ENCODE data around the gene TWIST2. TPM values are rescaled to one million over a fixed set of nuclear protein-coding genes. Genes with fewer than 3 reads are reported as not detected.
A peak's percentile ranks its signal among the peaks of the same experiment; 100 is the strongest.

The TWIST2 gene
- total RNA-seq, 1 experiment from 2014 or later, result 7.1 TPM

GRCh38 chr2:238912916-238913875, 65.3 kb downstream of the TWIST2 start:
- DNase-seq, result peak; percentile 46
- no peaks in the 10 kb centered on the region for H3K27me3 ChIP-seq (ENCODE audit: control insufficient read depth, insufficient read depth, low read length)

GRCh38 chr2:238913931-238914647, 66.2 kb downstream of the TWIST2 start:
- H3K36me3 ChIP-seq (replicated peaks; ENCODE audit: control insufficient read depth, insufficient read depth, low read length), result no peaks in the 10 kb centered on the region
- DNase-seq, result no peak
- H3K27me3 ChIP-seq (ENCODE audit: control insufficient read depth, insufficient read depth, low read length), result no peaks in the 10 kb centered on the region
- H3K4me3 ChIP-seq (ENCODE audit: insufficient read depth, low read depth, low read length), result no peak overlapping the region

More at GRCh38 chr2:238912916-238913875, 65.3 kb downstream of the TWIST2 start:
- Histone ChIP-seq H3K4me3 (ENCODE audit: insufficient read depth, low read depth, low read length) (no peak overlapping the region), H3K36me3 (replicated peaks; ENCODE audit: control insufficient read depth, insufficient read depth, low read length) (no peaks in the 10 kb centered on the region)

GRCh38 chr2:238914648-238915015, 66.7 kb downstream of the TWIST2 start:
- H3K27me3 ChIP-seq (ENCODE audit: control insufficient read depth, insufficient read depth, low read length), result no peaks in the 10 kb centered on the region
- DNase-seq, result no peak

GRCh38 chr2:238915196-238915595, 67.3 kb downstream of the TWIST2 start:
- Histone ChIP-seq H3K27me3 (ENCODE audit: control insufficient read depth, insufficient read depth, low read length) (no peaks in the 10 kb centered on the region), H3K36me3 (replicated peaks; ENCODE audit: control insufficient read depth, insufficient read depth, low read length) (no peaks in the 10 kb centered on the region), H3K4me3 (ENCODE audit: insufficient read depth, low read depth, low read length) (no peak overlapping the region)
- DNase-seq, result no peak

More at GRCh38 chr2:238914648-238915015, 66.7 kb downstream of the TWIST2 start:
- Histone ChIP-seq H3K4me3 (ENCODE audit: insufficient read depth, low read depth, low read length) (no peak overlapping the region), H3K36me3 (replicated peaks; ENCODE audit: control insufficient read depth, insufficient read depth, low read length) (no peaks in the 10 kb centered on the region)

GRCh38 chr2:238915596-238915995, 67.7 kb downstream of the TWIST2 start:
- DNase-seq, result no peak

GRCh38 chr2:238916176-238916874, 68.4 kb downstream of the TWIST2 start:
- no peaks in the 10 kb centered on the region for H3K36me3 ChIP-seq (replicated peaks; ENCODE audit: control insufficient read depth, insufficient read depth, low read length)
- DNase-seq, result no peak
- no peaks in the 10 kb centered on the region for H3K27me3 ChIP-seq (ENCODE audit: control insufficient read depth, insufficient read depth, low read length)
- no peak overlapping the region for H3K4me3 ChIP-seq (ENCODE audit: insufficient read depth, low read depth, low read length)

More at GRCh38 chr2:238915596-238915995, 67.7 kb downstream of the TWIST2 start:
- no peaks in the 10 kb centered on the region for H3K27me3 ChIP-seq (ENCODE audit: control insufficient read depth, insufficient read depth, low read length)
- H3K36me3 ChIP-seq (replicated peaks; ENCODE audit: control insufficient read depth, insufficient read depth, low read length), result no peaks in the 10 kb centered on the region
- no peak overlapping the region for H3K4me3 ChIP-seq (ENCODE audit: insufficient read depth, low read depth, low read length)

GRCh38 chr2:238916875-238917590, 69.1 kb downstream of the TWIST2 start:
- H3K36me3 ChIP-seq (replicated peaks; ENCODE audit: control insufficient read depth, insufficient read depth, low read length), result no peaks in the 10 kb centered on the region
- no peak for DNase-seq
- H3K27me3 ChIP-seq (ENCODE audit: control insufficient read depth, insufficient read depth, low read length), result no peaks in the 10 kb centered on the region
- H3K4me3 ChIP-seq (ENCODE audit: insufficient read depth, low read depth, low read length), result no peak overlapping the region

GRCh38 chr2:238919307-238919706, 71.4 kb downstream of the TWIST2 start:
- Histone ChIP-seq H3K4me3 (ENCODE audit: insufficient read depth, low read depth, low read length) (no peak overlapping the region), H3K36me3 (replicated peaks; ENCODE audit: control insufficient read depth, insufficient read depth, low read length) (no peaks in the 10 kb centered on the region), H3K27me3 (ENCODE audit: control insufficient read depth, insufficient read depth, low read length) (no peaks in the 10 kb centered on the region)
- no peak for DNase-seq

GRCh38 chr2:238920053-238920452, 72.2 kb downstream of the TWIST2 start:
- Histone ChIP-seq H3K27me3 (ENCODE audit: control insufficient read depth, insufficient read depth, low read length) (no peaks in the 10 kb centered on the region), H3K36me3 (replicated peaks; ENCODE audit: control insufficient read depth, insufficient read depth, low read length) (no peaks in the 10 kb centered on the region), H3K4me3 (ENCODE audit: insufficient read depth, low read depth, low read length) (no peak overlapping the region)
- DNase-seq, result no peak

GRCh38 chr2:238920601-238921001, 72.7 kb downstream of the TWIST2 start:
- no peaks in the 10 kb centered on the region for H3K36me3 ChIP-seq (replicated peaks; ENCODE audit: control insufficient read depth, insufficient read depth, low read length)
- no peak overlapping the region for H3K4me3 ChIP-seq (ENCODE audit: insufficient read depth, low read depth, low read length)
- no peak for DNase-seq
- H3K27me3 ChIP-seq (ENCODE audit: control insufficient read depth, insufficient read depth, low read length), result no peaks in the 10 kb centered on the region

- Histone ChIP-seq H3K27me3 (ENCODE audit: control insufficient read depth, insufficient read depth, low read length) (no peaks in the 10 kb centered on the region), H3K36me3 (replicated peaks; ENCODE audit: control insufficient read depth, insufficient read depth, low read length) (no peaks in the 10 kb centered on the region), H3K4me3 (ENCODE audit: insufficient read depth, low read depth, low read length) (no peak overlapping the region)
- DNase-seq, result no peak
Measured at GRCh38 chr2:238921259-238921658, 73.4 kb downstream of the TWIST2 start.

- Histone ChIP-seq H3K4me3 (ENCODE audit: insufficient read depth, low read depth, low read length) (no peak overlapping the region), H3K27me3 (ENCODE audit: control insufficient read depth, insufficient read depth, low read length) (no peaks in the 10 kb centered on the region), H3K36me3 (replicated peaks; ENCODE audit: control insufficient read depth, insufficient read depth, low read length) (no peaks in the 10 kb centered on the region)
- no peak for DNase-seq
Measured at GRCh38 chr2:238921681-238922319, 73.9 kb downstream of the TWIST2 start.

GRCh38 chr2:238922435-238922834, 74.5 kb downstream of the TWIST2 start:
- H3K27me3 ChIP-seq (ENCODE audit: control insufficient read depth, insufficient read depth, low read length), result no peaks in the 10 kb centered on the region
- H3K4me3 ChIP-seq (ENCODE audit: insufficient read depth, low read depth, low read length), result no peak overlapping the region
- DNase-seq, result no peak
- no peaks in the 10 kb centered on the region for H3K36me3 ChIP-seq (replicated peaks; ENCODE audit: control insufficient read depth, insufficient read depth, low read length)
